ENCODE results near the gene PRPF31. TPM values are rescaled to one million over a fixed set of nuclear protein-coding genes. Genes with fewer than 3 reads are reported as not detected.

The PRPF31 gene
- total and polyA plus RNA-seq, 4 donors, result 34.1 to 54.1 (median 51.7) TPM

DNA sequence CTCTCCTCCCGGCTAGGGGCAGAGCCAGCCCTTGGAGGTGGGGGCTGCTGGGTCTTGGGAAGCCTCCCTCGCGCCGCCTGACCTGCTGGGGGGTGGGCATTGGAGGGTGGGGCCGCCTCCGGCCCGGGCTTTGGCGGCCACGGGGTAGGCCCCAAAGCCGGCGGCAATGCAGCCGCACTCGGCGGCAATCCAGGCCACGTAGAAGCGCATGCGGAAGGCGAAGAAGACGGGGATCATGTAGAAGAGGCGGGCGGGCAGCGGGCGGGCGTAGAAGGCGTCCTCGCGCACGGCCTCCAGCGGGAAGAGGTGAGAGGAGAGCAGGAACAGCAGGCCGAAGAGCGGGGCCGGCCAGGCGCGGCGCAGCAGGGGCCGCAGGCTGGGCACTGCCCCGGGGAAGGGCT lies 65.1 kb downstream of the PRPF31 start:
- Histone ChIP-seq H3K27ac (ENCODE audit: low read depth in 1 of 2, low read length in 1 of 2) (no peak overlapping the region), H3K36me3 (ENCODE audit: control insufficient read depth in 4 of 4, insufficient read depth in 4 of 4, low read length in 4 of 4) (peaks cover 0 to 25% (median 10%) of the 10 kb centered on the region in 4 donors), H3K27me3 (ENCODE audit: control insufficient read depth in 3 of 3, insufficient read depth in 3 of 3, low read length in 2 of 3) (no peaks in the 10 kb centered on the region), H3K4me3 (no peak overlapping the region), H3K9ac (ENCODE audit: insufficient read depth in 1 of 2, low read length in 2 of 2) (no peak overlapping the region), H3K4me1 (ENCODE audit: control insufficient read depth in 5 of 5, insufficient read depth in 5 of 5, low read length in 5 of 5) (peaks cover 0 to 2% (median 0%) of the 10 kb centered on the region in 5 donors), H3K9me3 (ENCODE audit: control insufficient read depth in 4 of 4, insufficient read depth in 3 of 4, low read length in 3 of 4) (no peaks in the 10 kb centered on the region)
- WGBS, 2 donors, result 96 to 97% methylated on average over 37 of the region's 37 CpGs
- ATAC-seq (ENCODE audit: insufficient read depth, low FRiP score) (no peak), DNase-seq (no peak)
- TF ChIP-seq, protein P1, sequence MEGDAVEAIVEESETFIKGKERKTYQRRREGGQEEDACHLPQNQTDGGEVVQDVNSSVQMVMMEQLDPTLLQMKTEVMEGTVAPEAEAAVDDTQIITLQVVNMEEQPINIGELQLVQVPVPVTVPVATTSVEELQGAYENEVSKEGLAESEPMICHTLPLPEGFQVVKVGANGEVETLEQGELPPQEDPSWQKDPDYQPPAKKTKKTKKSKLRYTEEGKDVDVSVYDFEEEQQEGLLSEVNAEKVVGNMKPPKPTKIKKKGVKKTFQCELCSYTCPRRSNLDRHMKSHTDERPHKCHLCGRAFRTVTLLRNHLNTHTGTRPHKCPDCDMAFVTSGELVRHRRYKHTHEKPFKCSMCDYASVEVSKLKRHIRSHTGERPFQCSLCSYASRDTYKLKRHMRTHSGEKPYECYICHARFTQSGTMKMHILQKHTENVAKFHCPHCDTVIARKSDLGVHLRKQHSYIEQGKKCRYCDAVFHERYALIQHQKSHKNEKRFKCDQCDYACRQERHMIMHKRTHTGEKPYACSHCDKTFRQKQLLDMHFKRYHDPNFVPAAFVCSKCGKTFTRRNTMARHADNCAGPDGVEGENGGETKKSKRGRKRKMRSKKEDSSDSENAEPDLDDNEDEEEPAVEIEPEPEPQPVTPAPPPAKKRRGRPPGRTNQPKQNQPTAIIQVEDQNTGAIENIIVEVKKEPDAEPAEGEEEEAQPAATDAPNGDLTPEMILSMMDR (IDR thresholded peaks at IDR 0.05; ENCODE audit: control extremely low read depth, extremely low read depth), result no peak

Other genes with a start within 250 kb of the PRPF31 start
- gene MYADM, start 247.9 kb upstream of the PRPF31 start, total RNA-seq, result 100 to 1,000 TPM in 1 of 2 donors, 10 to 100 TPM in 1; 52.5 to 245 TPM
- gene MYADM, start 247.9 kb upstream of the PRPF31 start, polyA plus RNA-seq, result 100 to 1,000 TPM in 1 of 2 donors, 10 to 100 TPM in 1; 48.5 to 106 TPM
- under 1 TPM; 0.18 to 0.63 TPM for gene PRKCG, start 233.6 kb upstream of the PRPF31 start, total RNA-seq
- gene PRKCG, start 233.6 kb upstream of the PRPF31 start, polyA plus RNA-seq, result under 1 TPM in 1 of 2 donors, not detected in 1; 0.02 TPM
- not detected for gene CACNG7, start 206.5 kb upstream of the PRPF31 start, total RNA-seq
- gene CACNG7, start 206.5 kb upstream of the PRPF31 start, polyA plus RNA-seq, result not detected
- gene CACNG8, start 152.8 kb upstream of the PRPF31 start, total RNA-seq, result under 1 TPM in 1 of 2 donors, not detected in 1; 0.15 TPM
- gene CACNG8, start 152.8 kb upstream of the PRPF31 start, polyA plus RNA-seq, result under 1 TPM; 0.01 to 0.06 TPM
- 1 to 10 TPM; 4.1 to 8.6 TPM for gene CACNG6, start 124.1 kb upstream of the PRPF31 start, total RNA-seq
- gene CACNG6, start 124.1 kb upstream of the PRPF31 start, polyA plus RNA-seq, result 1 to 10 TPM; 2.4 to 3.4 TPM
- 1 to 10 TPM; 1.4 to 3.6 TPM for gene VSTM1, start 51.9 kb upstream of the PRPF31 start, total RNA-seq
- gene VSTM1, start 51.9 kb upstream of the PRPF31 start, polyA plus RNA-seq, result 1 to 10 TPM in 1 of 2 donors, not detected in 1; 4.5 TPM
- under 1 TPM in 1 of 2 donors, not detected in 1; 0.71 TPM for gene TARM1, start 34.4 kb upstream of the PRPF31 start, total RNA-seq
- gene TARM1, start 34.4 kb upstream of the PRPF31 start, polyA plus RNA-seq, result under 1 TPM in 1 of 2 donors, not detected in 1; 0.60 TPM
- gene OSCAR, start 15.0 kb upstream of the PRPF31 start, total RNA-seq, result 10 to 100 TPM in 1 of 2 donors, 1 to 10 TPM in 1; 4.4 to 77.4 TPM
- 10 to 100 TPM; 25.8 to 73.0 TPM for gene OSCAR, start 15.0 kb upstream of the PRPF31 start, polyA plus RNA-seq
- gene NDUFA3, start 12.9 kb upstream of the PRPF31 start, total RNA-seq, result 100 to 1,000 TPM in 1 of 2 donors, 10 to 100 TPM in 1; 12.8 to 137 TPM
- gene NDUFA3, start 12.9 kb upstream of the PRPF31 start, polyA plus RNA-seq, result 100 to 1,000 TPM in 1 of 2 donors, 10 to 100 TPM in 1; 94.5 to 548 TPM
- gene TFPT, start 97 bp upstream of the PRPF31 start, total RNA-seq, result 10 to 100 TPM; 12.1 to 25.5 TPM
- 10 to 100 TPM; 19.8 to 32.9 TPM for gene TFPT, start 97 bp upstream of the PRPF31 start, polyA plus RNA-seq
- 10 to 100 TPM; 23.5 to 40.4 TPM for gene CNOT3, start 22.0 kb downstream of the PRPF31 start, total RNA-seq
- 10 to 100 TPM; 26.5 to 31.2 TPM for gene CNOT3, start 22.0 kb downstream of the PRPF31 start, polyA plus RNA-seq
- gene LENG1, start 44.0 kb downstream of the PRPF31 start, total RNA-seq, result 1 to 10 TPM; 3.8 to 8.5 TPM
- 10 to 100 TPM in 1 of 2 donors, 1 to 10 TPM in 1; 7.9 to 17.1 TPM for gene LENG1, start 44.0 kb downstream of the PRPF31 start, polyA plus RNA-seq
- 10 to 100 TPM; 40.8 to 81.0 TPM for gene TMC4, start 57.4 kb downstream of the PRPF31 start, total RNA-seq
- 10 to 100 TPM; 26.1 to 26.9 TPM for gene TMC4, start 57.4 kb downstream of the PRPF31 start, polyA plus RNA-seq
- gene MBOAT7, start 73.8 kb downstream of the PRPF31 start, total RNA-seq, result 10 to 100 TPM; 54.0 to 92.6 TPM
- 100 to 1,000 TPM in 1 of 2 donors, 10 to 100 TPM in 1; 39.0 to 154 TPM for gene MBOAT7, start 73.8 kb downstream of the PRPF31 start, polyA plus RNA-seq
- gene TSEN34, start 75.6 kb downstream of the PRPF31 start, total RNA-seq, result 10 to 100 TPM; 44.5 to 65.8 TPM
- gene TSEN34, start 75.6 kb downstream of the PRPF31 start, polyA plus RNA-seq, result 100 to 1,000 TPM in 1 of 2 donors, 10 to 100 TPM in 1; 38.0 to 102 TPM
- 1,000 to 10,000 TPM; 1,423 to 2,363 TPM for gene RPS9, start 85.1 kb downstream of the PRPF31 start, total RNA-seq
- gene RPS9, start 85.1 kb downstream of the PRPF31 start, polyA plus RNA-seq, result 1,000 to 10,000 TPM; 3,202 to 3,651 TPM
- 10 to 100 TPM; 23.0 to 88.0 TPM for gene LILRB3, start 107.3 kb downstream of the PRPF31 start, total RNA-seq
- gene LILRB3, start 107.3 kb downstream of the PRPF31 start, polyA plus RNA-seq, result 100 to 1,000 TPM in 1 of 2 donors, 10 to 100 TPM in 1; 26.4 to 282 TPM
- 10 to 100 TPM in 1 of 2 donors, 1 to 10 TPM in 1; 5.3 to 25.0 TPM for gene LILRA6, start 127.0 kb downstream of the PRPF31 start, total RNA-seq
- 10 to 100 TPM in 1 of 2 donors, 1 to 10 TPM in 1; 7.9 to 91.7 TPM for gene LILRA6, start 127.0 kb downstream of the PRPF31 start, polyA plus RNA-seq
- 1 to 10 TPM; 2.2 to 5.8 TPM for gene LILRB5, start 141.5 kb downstream of the PRPF31 start, total RNA-seq
- gene LILRB5, start 141.5 kb downstream of the PRPF31 start, polyA plus RNA-seq, result 1 to 10 TPM; 3.2 to 3.8 TPM
- gene LILRB2, start 165.4 kb downstream of the PRPF31 start, total RNA-seq, result 10 to 100 TPM in 1 of 2 donors, 1 to 10 TPM in 1; 9.1 to 44.7 TPM
- 100 to 1,000 TPM in 1 of 2 donors, 10 to 100 TPM in 1; 11.0 to 202 TPM for gene LILRB2, start 165.4 kb downstream of the PRPF31 start, polyA plus RNA-seq
- 10 to 100 TPM in 1 of 2 donors, 1 to 10 TPM in 1; 5.9 to 41.2 TPM for gene LILRA5, start 197.4 kb downstream of the PRPF31 start, total RNA-seq
- 100 to 1,000 TPM in 1 of 2 donors, 10 to 100 TPM in 1; 11.2 to 262 TPM for gene LILRA5, start 197.4 kb downstream of the PRPF31 start, polyA plus RNA-seq
- 1 to 10 TPM in 1 of 2 donors, under 1 TPM in 1; 0.60 to 1.4 TPM for gene LILRA4, start 223.4 kb downstream of the PRPF31 start, total RNA-seq
- gene LILRA4, start 223.4 kb downstream of the PRPF31 start, polyA plus RNA-seq, result under 1 TPM; 0.08 to 0.46 TPM
- gene LAIR1, start 249.2 kb downstream of the PRPF31 start, total RNA-seq, result 100 to 1,000 TPM in 1 of 2 donors, 10 to 100 TPM in 1; 27.4 to 123 TPM
- 100 to 1,000 TPM in 1 of 2 donors, 10 to 100 TPM in 1; 31.6 to 253 TPM for gene LAIR1, start 249.2 kb downstream of the PRPF31 start, polyA plus RNA-seq